Measurements from ENCODE around the gene KRTAP5-3.
"Not testable (repeated sequence)": the region's sequence is repeated elsewhere in the genome, so short reads cannot be mapped to it uniquely, and the experiment has no call there.

Gene KRTAP5-3

DNA sequence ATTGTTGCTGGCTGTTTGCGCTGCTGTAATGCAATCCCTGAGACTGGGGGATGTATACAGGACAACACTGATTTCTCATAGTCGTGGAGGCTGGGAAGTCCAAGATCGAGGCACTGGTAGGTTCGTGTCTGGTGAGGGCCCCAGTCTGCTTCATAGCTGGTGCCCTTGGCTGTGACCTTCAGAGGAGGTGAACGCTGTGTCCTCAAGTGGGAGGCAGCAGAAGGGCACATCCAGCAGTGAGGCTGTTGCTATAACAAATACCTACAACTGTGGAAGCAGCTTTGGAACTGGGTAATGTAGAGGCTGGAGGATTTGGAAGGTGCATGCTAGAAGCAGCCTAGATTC is 42.6 kb upstream of the KRTAP5-3 start:
- Histone ChIP-seq H3K4me3 (ENCODE audit: low read depth, low read length) (no peak overlapping the region), H3K27ac (no peak overlapping the region), H3K27me3 (replicated peaks) (peaks cover 14% of the 10 kb centered on the region), H3K36me3 (replicated peaks) (no peaks in the 10 kb centered on the region)
- in situ Hi-C loops (cut with HindIII; ENCODE audit: low pct_ligation_motif_present, low sequenced_read_pairs), result no loop called here
- TF ChIP-seq, protein P1, sequence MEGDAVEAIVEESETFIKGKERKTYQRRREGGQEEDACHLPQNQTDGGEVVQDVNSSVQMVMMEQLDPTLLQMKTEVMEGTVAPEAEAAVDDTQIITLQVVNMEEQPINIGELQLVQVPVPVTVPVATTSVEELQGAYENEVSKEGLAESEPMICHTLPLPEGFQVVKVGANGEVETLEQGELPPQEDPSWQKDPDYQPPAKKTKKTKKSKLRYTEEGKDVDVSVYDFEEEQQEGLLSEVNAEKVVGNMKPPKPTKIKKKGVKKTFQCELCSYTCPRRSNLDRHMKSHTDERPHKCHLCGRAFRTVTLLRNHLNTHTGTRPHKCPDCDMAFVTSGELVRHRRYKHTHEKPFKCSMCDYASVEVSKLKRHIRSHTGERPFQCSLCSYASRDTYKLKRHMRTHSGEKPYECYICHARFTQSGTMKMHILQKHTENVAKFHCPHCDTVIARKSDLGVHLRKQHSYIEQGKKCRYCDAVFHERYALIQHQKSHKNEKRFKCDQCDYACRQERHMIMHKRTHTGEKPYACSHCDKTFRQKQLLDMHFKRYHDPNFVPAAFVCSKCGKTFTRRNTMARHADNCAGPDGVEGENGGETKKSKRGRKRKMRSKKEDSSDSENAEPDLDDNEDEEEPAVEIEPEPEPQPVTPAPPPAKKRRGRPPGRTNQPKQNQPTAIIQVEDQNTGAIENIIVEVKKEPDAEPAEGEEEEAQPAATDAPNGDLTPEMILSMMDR (IDR thresholded peaks at IDR 0.05; ENCODE audit: low read depth, low read length, missing control alignments), result no peak
- no peak for DNase-seq

- no peak for DNase-seq
- Histone ChIP-seq H3K27ac (no peak overlapping the region), H3K4me3 (ENCODE audit: low read depth, low read length) (no peak overlapping the region), H3K27me3 (replicated peaks) (peaks cover 12% of the 10 kb centered on the region), H3K36me3 (replicated peaks) (no peaks in the 10 kb centered on the region)
- in situ Hi-C loops (cut with HindIII; ENCODE audit: low pct_ligation_motif_present, low sequenced_read_pairs), result no loop called here
- TF ChIP-seq, protein P1 (IDR thresholded peaks at IDR 0.05; ENCODE audit: low read depth, low read length, missing control alignments), result no peak
Measured at GRCh38 chr11:1650034-1650917, 42.0 kb upstream of the KRTAP5-3 start.

DNA sequence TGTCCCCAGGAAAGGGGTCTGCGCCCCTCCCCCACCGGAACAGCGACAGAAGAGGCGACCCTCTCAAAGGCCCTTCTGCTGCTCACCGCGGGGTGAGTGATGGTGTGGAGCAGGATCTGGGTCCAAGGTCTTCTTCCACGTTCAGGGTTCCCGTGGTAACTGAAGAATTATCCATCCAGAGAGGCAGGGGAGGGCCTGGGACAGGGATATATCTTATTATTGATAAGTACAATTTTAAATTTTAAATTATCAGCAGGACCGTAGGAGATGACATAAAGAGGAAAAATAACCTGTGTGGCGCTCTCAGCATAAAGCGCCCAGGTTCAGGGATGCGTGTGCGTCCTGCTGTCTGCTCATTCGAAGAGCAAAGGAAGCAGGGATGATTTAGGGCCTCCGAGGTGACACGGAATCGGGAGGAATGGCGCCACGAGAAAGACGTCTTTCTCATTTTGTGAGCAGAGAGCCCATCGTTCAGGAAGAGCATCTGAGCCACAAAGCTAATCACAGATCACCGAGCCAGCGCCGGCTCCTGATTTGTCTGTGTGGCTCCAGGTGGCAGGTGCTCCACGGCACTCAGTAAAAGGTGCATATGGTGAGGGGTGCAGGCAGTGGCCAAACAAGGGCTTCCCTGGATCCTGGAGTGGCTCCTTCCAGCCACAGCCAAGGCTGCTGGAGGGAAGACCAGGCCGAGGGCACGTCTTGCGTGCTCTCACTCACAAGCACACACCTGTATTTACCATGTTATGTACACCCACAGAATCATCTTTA is 40.6 kb upstream of the KRTAP5-3 start:
- TF ChIP-seq, protein P1 (IDR thresholded peaks at IDR 0.05; ENCODE audit: low read depth, low read length, missing control alignments), result no peak
- H3K4me3 ChIP-seq (ENCODE audit: low read depth, low read length), result no peak overlapping the region
- H3K27ac ChIP-seq, result no peak overlapping the region
- H3K36me3 ChIP-seq (replicated peaks), result no peaks in the 10 kb centered on the region
- in situ Hi-C loops (cut with HindIII; ENCODE audit: low pct_ligation_motif_present, low sequenced_read_pairs), result no loop called here
- peaks cover 3% of the 10 kb centered on the region for H3K27me3 ChIP-seq (replicated peaks)
- no peak for DNase-seq

DNA sequence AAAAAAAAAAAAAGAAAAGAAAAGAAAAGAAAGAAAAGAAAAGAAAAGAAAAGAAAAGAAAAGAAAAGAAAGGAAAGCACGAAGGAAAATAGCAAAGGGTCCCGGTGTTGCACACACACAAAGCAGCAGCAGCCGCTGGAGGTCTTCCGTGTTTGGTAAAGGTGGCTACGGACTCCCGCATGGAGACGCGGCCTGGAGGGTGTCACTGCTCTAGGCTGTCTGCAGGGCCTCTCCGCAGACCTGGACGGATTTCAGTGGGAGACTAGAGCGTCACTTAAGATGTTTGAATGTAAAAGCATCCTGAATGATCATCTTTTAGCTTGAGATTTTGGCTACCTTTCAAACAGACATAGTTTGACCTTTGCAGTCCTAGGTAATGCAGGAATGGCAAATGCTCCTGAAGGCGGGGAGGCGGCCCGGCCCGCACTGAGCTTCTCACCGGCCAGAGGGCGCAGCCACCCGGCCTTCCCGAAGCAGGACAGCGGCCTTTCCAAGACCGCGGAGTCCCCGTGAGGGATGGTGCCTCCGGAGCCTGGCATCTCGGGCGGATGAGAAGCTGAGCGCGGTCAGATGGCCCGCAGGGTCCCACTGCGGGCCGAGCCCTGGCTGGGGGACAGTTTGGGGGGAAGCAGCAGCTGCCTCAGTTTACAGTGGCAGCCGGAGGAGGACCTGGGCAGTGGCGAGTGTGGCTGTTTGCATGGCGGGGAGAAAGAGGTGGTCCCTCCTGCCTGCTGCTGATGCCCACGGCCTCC is 39.8 kb upstream of the KRTAP5-3 start:
- Histone ChIP-seq H3K36me3 (replicated peaks) (no peaks in the 10 kb centered on the region), H3K27ac (no peak overlapping the region)
- in situ Hi-C loops (cut with HindIII; ENCODE audit: low pct_ligation_motif_present, low sequenced_read_pairs), result no loop called here

GRCh38 chr11:1646540-1646939 is 38.3 kb upstream of the KRTAP5-3 start:
- H3K36me3 ChIP-seq (replicated peaks); H3K27me3 ChIP-seq (replicated peaks); in situ Hi-C loops (cut with HindIII; ENCODE audit: low pct_ligation_motif_present, low sequenced_read_pairs); DNase-seq; H3K27ac ChIP-seq; H3K4me3 ChIP-seq (ENCODE audit: low read depth, low read length): not testable (repeated sequence)

More for the DNA sequence above, 39.8 kb upstream of the KRTAP5-3 start:
- DNase-seq, result no peak
- TF ChIP-seq, protein P1 (IDR thresholded peaks at IDR 0.05; ENCODE audit: low read depth, low read length, missing control alignments), result no peak
- Histone ChIP-seq H3K4me3 (ENCODE audit: low read depth, low read length) (no peak overlapping the region), H3K27me3 (replicated peaks) (peaks cover under 1% of the 10 kb centered on the region)

DNA sequence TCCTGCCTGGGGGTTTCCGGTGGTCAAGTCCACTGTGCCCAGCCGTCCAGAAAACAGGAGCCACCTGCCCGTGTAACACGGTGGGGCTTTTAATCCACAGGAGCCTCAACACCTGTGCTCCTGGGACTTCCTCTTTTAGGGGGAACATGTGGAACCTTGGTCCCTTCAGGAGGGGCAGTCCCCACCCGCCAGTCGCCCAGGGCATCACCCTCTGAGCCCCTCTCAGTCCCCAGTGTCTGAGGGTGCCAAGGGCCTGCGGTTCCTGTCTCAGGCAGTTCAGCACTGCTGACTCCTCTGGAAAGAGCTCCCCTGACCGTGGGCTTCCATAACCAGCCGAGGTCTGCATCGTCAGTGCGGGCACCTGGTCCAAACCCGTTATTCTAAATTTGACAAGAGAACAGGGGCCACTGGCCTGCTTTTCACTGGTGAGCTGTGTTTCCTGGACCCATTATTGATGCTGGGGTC is 37.1 kb upstream of the KRTAP5-3 start:
- Histone ChIP-seq H3K36me3 (replicated peaks) (no peaks in the 10 kb centered on the region), H3K4me3 (ENCODE audit: low read depth, low read length) (no peak overlapping the region), H3K27ac (no peak overlapping the region), H3K27me3 (replicated peaks) (no peaks in the 10 kb centered on the region)
- TF ChIP-seq, protein P1 (IDR thresholded peaks at IDR 0.05; ENCODE audit: low read depth, low read length, missing control alignments), result no peak
- in situ Hi-C loops (cut with HindIII; ENCODE audit: low pct_ligation_motif_present, low sequenced_read_pairs), result no loop called here
- no peak for DNase-seq
